ENCODE data around the gene C12orf57.

The C12orf57 gene

GRCh38 chr12:6953442-6954315 lies 9.9 kb downstream of the C12orf57 start:
- peak; percentile 68 for DNase-seq (ENCODE audit: low read depth)

- no peak for DNase-seq (ENCODE audit: low read depth)
These were observed 10.7 kb downstream of the C12orf57 start for GRCh38 chr12:6954316-6955107.

- DNase-seq (ENCODE audit: low read depth), result no peak
These were observed 11.5 kb downstream of the C12orf57 start for GRCh38 chr12:6955108-6956020.

- DNase-seq (ENCODE audit: low read depth), result no peak
These were observed 12.4 kb downstream of the C12orf57 start for GRCh38 chr12:6956021-6956727.

- no peak for DNase-seq (ENCODE audit: low read depth)
These were observed 13.4 kb downstream of the C12orf57 start for GRCh38 chr12:6957151-6957701.

- DNase-seq (ENCODE audit: low read depth), result no peak
These were observed 14.2 kb downstream of the C12orf57 start for GRCh38 chr12:6957741-6958608.

- DNase-seq (ENCODE audit: low read depth), result no peak
These were observed 14.8 kb downstream of the C12orf57 start for GRCh38 chr12:6958609-6959057.

- peak; percentile 58 for DNase-seq (ENCODE audit: low read depth)
These were observed 15.4 kb downstream of the C12orf57 start for GRCh38 chr12:6959058-6959804.

- DNase-seq (ENCODE audit: low read depth), result no peak
These were observed 16.2 kb downstream of the C12orf57 start for GRCh38 chr12:6959805-6960592.

GRCh38 chr12:6960593-6961277 lies 16.9 kb downstream of the C12orf57 start:
- no peak for DNase-seq (ENCODE audit: low read depth)

GRCh38 chr12:6961278-6961694 lies 17.5 kb downstream of the C12orf57 start:
- DNase-seq (ENCODE audit: low read depth), result peak; percentile 84

- no peak for DNase-seq (ENCODE audit: low read depth)
These were observed 18.0 kb downstream of the C12orf57 start for GRCh38 chr12:6961695-6962284.

GRCh38 chr12:6962285-6963015 lies 18.6 kb downstream of the C12orf57 start:
- DNase-seq (ENCODE audit: low read depth), result no peak

- no peak for DNase-seq (ENCODE audit: low read depth)
These were observed 19.4 kb downstream of the C12orf57 start for GRCh38 chr12:6963016-6963731.

GRCh38 chr12:6963791-6964413 lies 20.1 kb downstream of the C12orf57 start:
- no peak for DNase-seq (ENCODE audit: low read depth)

Data from activated T-helper 1 cell treated with Interleukin-2 at 50 U/mL for 16 hours (primary cell).